Fibroblast of the aortic adventitia (primary cell): ENCODE data around the gene ACVR1. TPM values are rescaled to one million over a fixed set of nuclear protein-coding genes. Genes with fewer than 3 reads are reported as not detected.
"Not testable (repeated sequence)": the region's sequence is repeated elsewhere in the genome, so short reads cannot be mapped to it uniquely, and the experiment has no call there.

ENCODE experiments used
- DNase-seq: peaks from one replicate; pipeline ENCODE4 v3.0.0-alpha.2; 2010; ENCODE audit warnings: low read depth
- H3K4me3 ChIP-seq: 2 replicates; pipeline ENCODE4 v1.5.1; 2011; ENCODE audit warnings: low read depth, mild to moderate bottlenecking, control low read depth, low read length, moderate library complexity
- CTCF ChIP-seq: IDR thresholded peaks from 2 replicates; pipeline ENCODE4 v1.5.1; 2011; ENCODE audit warnings: mild to moderate bottlenecking, low read length, control low read depth, inconsistent platforms; ENCODE audit not compliant: insufficient read depth
- total RNA-seq: library from RNA; depleted of rRNA; stranded (reverse); fragments of >200 nt; gene quantifications from 2 replicates; pipeline ENCODE4 v1.2.3, GENCODE V29; 2012; ENCODE audit warnings: low replicate concordance

The ACVR1 gene
- total RNA-seq, 1 donor = 32.9 TPM

- TF ChIP-seq CTCF = no peak
- DNase-seq = no peak
- H3K4me3 ChIP-seq = no peak overlapping the region
Observed at GRCh38 chr2:157827377-157827776, 48.8 kb downstream of the ACVR1 start.

GRCh38 chr2:157826644-157827043, 49.5 kb downstream of the ACVR1 start:
- not testable (repeated sequence) for DNase-seq, H3K4me3 ChIP-seq

- no peak overlapping the region for H3K4me3 ChIP-seq
- DNase-seq = peak; percentile 68
- no peak for TF ChIP-seq CTCF
Observed at GRCh38 chr2:157825885-157826284, 50.2 kb downstream of the ACVR1 start.

GRCh38 chr2:157822993-157823392, 53.1 kb downstream of the ACVR1 start:
- no peak for TF ChIP-seq CTCF
- H3K4me3 ChIP-seq = no peak overlapping the region
- peak; percentile 62 for DNase-seq

GRCh38 chr2:157822533-157822932, 53.6 kb downstream of the ACVR1 start:
- no peak for TF ChIP-seq CTCF
- H3K4me3 ChIP-seq = no peak overlapping the region
- DNase-seq = no peak

GRCh38 chr2:157821519-157822131, 54.5 kb downstream of the ACVR1 start:
- TF ChIP-seq CTCF = no peak
- no peak overlapping the region for H3K4me3 ChIP-seq
- peak; percentile 59 for DNase-seq

GRCh38 chr2:157820193-157820592, 55.9 kb downstream of the ACVR1 start:
- DNase-seq = peak; percentile 80
- H3K4me3 ChIP-seq = no peak overlapping the region
- no peak for TF ChIP-seq CTCF
